Amniotic epithelial cell (primary cell): ENCODE data around the gene TFPI.

Experiments
- DNase-seq: peaks from one replicate; pipeline ENCODE4 v3.0.0-alpha.2; 2010; ENCODE audit warnings: low read depth

The TFPI gene

DNA sequence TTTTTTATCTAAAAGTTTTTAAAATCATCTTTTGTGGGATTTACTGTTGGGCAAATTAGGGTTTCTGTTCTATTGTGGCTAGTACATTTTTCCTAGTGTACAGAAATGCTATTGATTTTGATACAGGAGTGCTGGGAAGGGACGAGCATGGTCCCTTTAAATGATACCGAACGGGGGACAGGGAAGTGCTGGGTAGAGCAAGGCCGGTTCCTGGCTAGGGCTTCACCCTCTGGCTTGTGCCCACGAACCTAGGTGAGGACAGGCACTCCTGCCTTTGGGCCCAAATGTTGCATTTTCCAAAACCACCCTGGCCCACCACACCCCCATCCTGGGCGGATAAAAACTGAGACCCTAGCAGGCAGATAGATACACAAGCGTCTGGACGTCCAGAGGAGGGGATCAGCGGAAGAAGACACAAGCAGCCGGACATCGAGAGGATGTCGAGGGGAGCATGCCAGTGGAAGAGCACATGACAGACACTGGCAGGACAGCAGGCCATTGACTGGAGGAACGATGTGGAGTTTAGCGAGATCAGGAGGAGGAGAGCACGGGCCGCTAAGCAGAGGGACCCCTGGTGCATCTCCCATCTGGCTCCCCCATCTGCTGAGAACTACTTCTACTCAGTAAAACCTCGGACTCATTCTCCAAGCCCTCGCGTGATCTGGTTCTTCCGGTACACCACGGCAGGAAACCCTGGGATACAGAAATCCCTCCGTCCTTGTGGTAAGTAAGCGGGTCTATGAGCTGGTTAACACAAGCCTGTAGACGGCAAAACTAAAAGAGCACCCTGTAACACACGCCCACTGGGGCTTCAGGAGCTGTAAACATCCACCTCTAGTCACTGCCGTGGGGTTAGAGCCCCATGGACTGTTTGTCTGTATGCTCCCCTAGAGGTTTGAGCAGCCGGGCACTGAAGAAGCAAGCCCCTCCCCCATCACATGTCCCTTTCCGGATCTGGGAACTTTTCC is 92.7 kb downstream of the TFPI start:
- peak; percentile 87 for DNase-seq

- no peak for DNase-seq
Measured at GRCh38 chr2:187459256-187459655, 95.0 kb downstream of the TFPI start.

GRCh38 chr2:187453078-187453641 is 101.1 kb downstream of the TFPI start:
- DNase-seq = peak; percentile 35

GRCh38 chr2:187451510-187451909 is 102.7 kb downstream of the TFPI start:
- no peak for DNase-seq

DNA sequence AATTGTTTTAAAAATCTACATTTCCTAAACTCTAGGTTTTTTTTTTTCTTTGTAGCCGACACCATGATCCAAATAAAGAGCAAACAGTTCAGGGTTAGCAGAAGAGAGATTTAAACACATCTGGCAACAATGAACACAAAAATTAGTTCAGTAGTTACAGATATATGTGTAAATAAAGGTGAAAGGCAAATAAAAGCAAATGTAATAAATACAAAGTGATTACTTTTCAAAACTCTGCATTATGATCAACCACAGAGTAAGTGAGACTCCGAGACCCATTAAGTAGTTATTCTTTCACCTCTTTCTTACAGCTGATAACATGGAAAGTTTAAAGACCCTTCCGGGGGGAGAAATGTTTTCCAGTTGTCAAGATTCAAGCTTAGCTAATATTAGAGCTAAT is 106.9 kb downstream of the TFPI start:
- no peak for DNase-seq

- no peak for DNase-seq
Measured at GRCh38 chr2:187446711-187447110, 107.5 kb downstream of the TFPI start.

DNA sequence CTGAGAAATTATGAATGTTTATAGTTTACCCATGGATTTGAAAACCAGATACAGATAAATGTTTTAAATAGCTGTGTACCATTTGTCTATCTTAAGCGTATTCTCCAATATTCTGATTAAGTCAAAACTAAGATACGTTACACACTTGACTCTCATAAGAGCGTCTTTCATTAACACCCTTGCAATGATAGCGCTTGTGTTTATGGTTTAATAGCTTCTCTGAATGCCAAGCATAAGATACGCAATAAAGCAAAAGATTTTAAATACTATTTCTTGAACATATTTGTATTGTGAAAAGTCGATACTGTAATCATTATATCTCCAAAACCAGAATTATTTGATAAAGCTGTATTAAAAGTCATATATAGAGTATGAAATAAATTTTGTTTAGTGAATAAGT is 109.2 kb downstream of the TFPI start:
- no peak for DNase-seq

DNA sequence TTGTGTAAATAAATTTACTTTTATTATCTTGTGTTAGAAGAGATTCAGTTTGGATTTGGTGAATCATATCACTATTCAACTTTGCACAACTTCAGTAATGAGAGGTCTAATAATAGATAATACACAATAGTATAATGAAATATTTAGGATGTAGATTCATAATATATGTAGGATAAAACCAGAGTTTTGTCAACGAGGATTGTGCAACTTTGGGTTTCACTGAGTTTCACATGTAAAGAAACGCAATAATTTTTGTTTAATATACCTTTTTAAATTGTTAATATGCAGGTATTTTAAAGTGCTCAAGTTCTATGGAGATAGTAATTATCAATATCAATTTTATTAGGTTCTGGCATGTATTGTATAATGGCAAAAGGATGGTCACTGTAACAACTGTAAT is 111.5 kb downstream of the TFPI start:
- DNase-seq = no peak

- DNase-seq = no peak
Measured at GRCh38 chr2:187442378-187442777, 111.9 kb downstream of the TFPI start.

DNA sequence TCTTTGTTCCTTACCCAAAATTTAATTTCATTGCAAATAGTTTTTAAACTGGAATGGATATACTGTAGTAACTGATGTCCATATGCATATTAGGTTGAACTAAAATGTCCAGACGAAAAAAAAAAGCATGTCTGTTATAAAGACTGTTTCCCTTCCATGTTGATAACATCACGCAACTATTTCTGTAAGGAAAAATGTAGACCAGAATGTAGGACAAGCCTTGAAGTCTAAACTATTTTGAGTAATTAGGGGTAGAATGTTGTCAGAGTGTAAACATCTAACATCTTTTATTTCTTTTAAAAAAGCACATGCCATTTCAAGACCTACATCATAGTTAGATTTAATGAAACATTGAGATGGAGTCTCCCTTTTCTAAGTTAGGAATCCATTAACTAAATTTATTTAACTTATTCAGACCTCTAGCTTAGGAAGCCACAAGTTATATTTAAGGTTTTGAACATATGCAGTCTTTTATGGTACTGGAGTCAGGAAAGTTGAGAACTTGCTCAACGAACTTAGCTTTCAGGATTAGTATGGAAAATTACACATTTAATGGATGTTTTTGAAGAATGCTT is 114.0 kb downstream of the TFPI start:
- no peak for DNase-seq

- DNase-seq = no peak
Measured at GRCh38 chr2:187438455-187438854, 115.8 kb downstream of the TFPI start.

GRCh38 chr2:187435756-187436155 is 118.5 kb downstream of the TFPI start:
- no peak for DNase-seq

GRCh38 chr2:187435078-187435477 is 119.2 kb downstream of the TFPI start:
- no peak for DNase-seq

DNA sequence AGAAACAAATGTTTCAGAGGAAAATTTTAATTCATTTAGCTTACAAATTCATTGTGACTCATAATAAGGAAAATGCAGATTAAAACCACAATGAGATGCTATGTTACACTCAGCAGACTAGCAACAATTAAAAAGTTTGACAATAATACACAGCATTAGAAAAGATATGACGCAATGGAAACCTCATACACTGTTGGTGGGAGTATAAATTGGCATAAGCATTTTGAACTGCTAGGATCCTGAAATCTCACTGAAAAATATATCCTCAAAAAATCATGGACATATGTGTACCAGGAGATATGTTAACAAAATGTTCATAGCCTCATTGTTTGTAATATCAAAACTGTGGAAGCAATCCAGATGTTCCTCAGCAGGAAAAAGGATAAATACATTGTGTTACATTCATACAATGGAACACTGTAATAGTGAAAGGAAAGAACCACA is 119.9 kb downstream of the TFPI start:
- DNase-seq = peak; percentile 41

DNA sequence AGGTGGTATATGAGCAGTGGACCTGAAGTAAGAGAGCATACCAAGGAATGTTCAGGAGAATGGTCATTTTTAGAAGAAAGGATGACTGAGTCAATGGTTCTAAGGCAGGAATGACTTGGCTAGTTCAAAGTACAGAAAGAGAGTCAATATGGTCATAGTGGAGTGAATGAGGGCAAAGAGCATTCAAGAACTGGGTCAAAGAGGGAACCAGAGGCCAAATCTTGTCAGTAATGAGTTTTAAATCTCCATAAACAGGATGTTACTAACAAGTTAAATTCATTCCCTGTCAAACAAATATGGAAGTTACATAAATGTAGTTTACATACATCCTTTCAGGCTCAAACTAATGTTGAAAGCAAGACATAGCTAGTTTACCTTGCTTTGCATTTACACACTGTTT is 122.3 kb downstream of the TFPI start:
- no peak for DNase-seq

GRCh38 chr2:187429989-187430388 is 124.2 kb downstream of the TFPI start:
- peak; percentile 61 for DNase-seq

GRCh38 chr2:187424146-187424545 is 130.1 kb downstream of the TFPI start:
- no peak for DNase-seq

DNA sequence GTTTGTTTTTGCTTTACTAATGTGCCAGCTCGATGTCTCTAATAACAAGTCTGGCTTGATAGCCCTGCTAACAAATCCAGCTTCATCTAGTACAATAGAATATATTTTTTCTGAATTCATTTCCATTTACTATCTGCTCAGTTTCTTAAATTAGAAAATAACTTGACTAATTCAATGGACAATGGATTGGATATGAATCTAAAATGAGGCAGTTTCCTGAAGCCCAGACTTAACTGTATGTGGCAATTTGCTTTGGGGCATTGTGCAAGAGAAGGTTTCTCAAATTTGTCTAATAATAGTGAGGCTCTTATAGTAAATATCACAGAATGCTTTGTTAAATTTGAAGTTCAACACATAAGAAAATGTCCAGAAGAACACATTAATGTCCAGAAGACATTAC is 132.0 kb downstream of the TFPI start:
- DNase-seq = peak; percentile 37

DNA sequence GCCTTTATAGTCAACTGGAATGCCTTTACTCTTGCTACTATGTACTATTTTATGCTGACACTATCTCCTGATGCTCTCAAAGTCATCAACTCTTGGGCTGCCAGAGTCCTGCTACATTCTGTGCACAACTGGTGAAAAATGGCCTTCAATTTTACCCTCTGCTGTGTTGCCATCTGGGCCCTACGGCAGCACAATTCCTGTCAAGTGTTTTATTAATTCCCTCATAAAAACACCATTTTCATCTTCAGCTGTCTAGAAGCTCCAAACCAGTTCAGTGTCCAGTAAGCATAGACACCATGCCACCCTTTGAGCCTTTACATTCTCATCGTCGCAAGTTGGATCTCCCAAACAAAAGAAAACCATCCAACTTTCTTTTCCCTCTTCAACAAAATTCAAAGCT is 132.7 kb downstream of the TFPI start:
- DNase-seq = no peak

DNA sequence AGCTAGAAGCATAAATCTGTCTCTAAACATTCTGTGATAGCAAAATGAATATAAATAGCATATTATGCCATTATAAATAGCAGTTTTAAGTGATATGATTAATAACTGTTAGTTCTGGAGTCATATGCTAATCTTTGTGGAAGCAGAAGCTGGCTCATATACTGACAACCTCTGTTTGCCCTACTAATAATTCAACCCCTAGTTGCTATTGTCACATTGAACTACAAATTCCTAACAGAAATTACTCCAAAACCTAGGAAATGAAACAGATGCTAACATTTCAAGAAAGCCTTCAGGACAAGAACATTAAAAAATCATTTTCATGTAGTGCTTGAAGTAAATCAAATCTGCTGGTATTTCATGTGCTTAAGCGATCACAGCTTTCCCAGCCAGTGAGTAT is 134.4 kb downstream of the TFPI start:
- DNase-seq = no peak

GRCh38 chr2:187415449-187415848 is 138.8 kb downstream of the TFPI start:
- no peak for DNase-seq
